ENCODE results near the gene GCHFR.

- TF ChIP-seq MXI1 (IDR thresholded peaks at IDR 0.05; ENCODE audit: borderline replicate concordance, low read depth, low read length): no peak
- TF ChIP-seq RAD21 (IDR thresholded peaks at IDR 0.05; ENCODE audit: low read length): no peak
- TF ChIP-seq CTCF (conservative IDR thresholded peaks at IDR 0.05; ENCODE audit: low read depth, low read length): no peak
- TF ChIP-seq USF2 (IDR thresholded peaks at IDR 0.05; ENCODE audit: low read depth, low read length): no peak
- no peak for TF ChIP-seq POLR2A (IDR thresholded peaks at IDR 0.05; ENCODE audit: low read depth, low read length)
- TF ChIP-seq SMC3 (IDR thresholded peaks at IDR 0.05; ENCODE audit: low read depth, low read length): no peak
- TF ChIP-seq ELK1 (IDR thresholded peaks at IDR 0.05; ENCODE audit: borderline replicate concordance, low read depth, low read length): no peak
- TF ChIP-seq CEBPB (IDR thresholded peaks at IDR 0.05; ENCODE audit: low read depth, low read length): no peak
- TF ChIP-seq RFX5 (IDR thresholded peaks at IDR 0.05; ENCODE audit: low read depth, low read length): no peak
- no peak for TF ChIP-seq FOS (IDR thresholded peaks at IDR 0.05; ENCODE audit: low read depth, low read length)
- TF ChIP-seq MAFK (IDR thresholded peaks at IDR 0.05; ENCODE audit: low read depth, low read length): no peak
- TF ChIP-seq CHD1 (IDR thresholded peaks at IDR 0.05; ENCODE audit: low read depth, low read length): no peak
- TF ChIP-seq BHLHE40 (IDR thresholded peaks at IDR 0.05; ENCODE audit: low read depth, low read length): no peak
Observed at GRCh38 chr15:40785814-40786213, 21.9 kb downstream of the GCHFR start.

Data from IMR-90 (cell line).